ENCODE data around the gene NCEH1.

- TF ChIP-seq, protein P1, sequence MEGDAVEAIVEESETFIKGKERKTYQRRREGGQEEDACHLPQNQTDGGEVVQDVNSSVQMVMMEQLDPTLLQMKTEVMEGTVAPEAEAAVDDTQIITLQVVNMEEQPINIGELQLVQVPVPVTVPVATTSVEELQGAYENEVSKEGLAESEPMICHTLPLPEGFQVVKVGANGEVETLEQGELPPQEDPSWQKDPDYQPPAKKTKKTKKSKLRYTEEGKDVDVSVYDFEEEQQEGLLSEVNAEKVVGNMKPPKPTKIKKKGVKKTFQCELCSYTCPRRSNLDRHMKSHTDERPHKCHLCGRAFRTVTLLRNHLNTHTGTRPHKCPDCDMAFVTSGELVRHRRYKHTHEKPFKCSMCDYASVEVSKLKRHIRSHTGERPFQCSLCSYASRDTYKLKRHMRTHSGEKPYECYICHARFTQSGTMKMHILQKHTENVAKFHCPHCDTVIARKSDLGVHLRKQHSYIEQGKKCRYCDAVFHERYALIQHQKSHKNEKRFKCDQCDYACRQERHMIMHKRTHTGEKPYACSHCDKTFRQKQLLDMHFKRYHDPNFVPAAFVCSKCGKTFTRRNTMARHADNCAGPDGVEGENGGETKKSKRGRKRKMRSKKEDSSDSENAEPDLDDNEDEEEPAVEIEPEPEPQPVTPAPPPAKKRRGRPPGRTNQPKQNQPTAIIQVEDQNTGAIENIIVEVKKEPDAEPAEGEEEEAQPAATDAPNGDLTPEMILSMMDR (IDR thresholded peaks at IDR 0.05), result no peak
- TF ChIP-seq POLR2A (IDR thresholded peaks at IDR 0.05), result no peak
- no peak for TF ChIP-seq POLR2AphosphoS5 (IDR thresholded peaks at IDR 0.05)
- TF ChIP-seq EP300 (IDR thresholded peaks at IDR 0.05), result no peak
Measured at GRCh38 chr3:172653004-172653572, 57.8 kb downstream of the NCEH1 start.

Data from sigmoid colon (tissue), 4 donors.